ENCODE results near the gene GALNT10. TPM values are rescaled to one million over a fixed set of nuclear protein-coding genes. Genes with fewer than 3 reads are reported as not detected.

The GALNT10 gene
- total RNA-seq, 1 experiment from 2014 or later = 68.2 TPM

- CTCF ChIA-PET = no interaction called here
- Mint-ChIP-seq H3K36me3 (ENCODE audit: insufficient read depth, unreplicated experiment) (no peaks in the 10 kb centered on the region), H3K27me3 (ENCODE audit: unreplicated experiment) (no peaks in the 10 kb centered on the region), H3K27ac (ENCODE audit: unreplicated experiment) (no peak overlapping the region), H3K9me3 (ENCODE audit: low read depth, unreplicated experiment) (no peaks in the 10 kb centered on the region), H3K4me3 (ENCODE audit: low read depth, unreplicated experiment) (no peak overlapping the region), H3K4me1 (ENCODE audit: low read depth, unreplicated experiment) (peaks cover 18% of the 10 kb centered on the region)
- no TSS peak for BruUV-seq (replicated peaks)
- TF ChIP-seq CTCF (IDR thresholded peaks at IDR 0.05; ENCODE audit: unreplicated experiment) = no peak
- no peak for DNase-seq
- intact Hi-C loops (cut with micrococcal nuclease; ENCODE audit: unreplicated experiment) = no loop called here
These were observed 83.7 kb downstream of the GALNT10 start for GRCh38 chr5:154273963-154274827.

DNA sequence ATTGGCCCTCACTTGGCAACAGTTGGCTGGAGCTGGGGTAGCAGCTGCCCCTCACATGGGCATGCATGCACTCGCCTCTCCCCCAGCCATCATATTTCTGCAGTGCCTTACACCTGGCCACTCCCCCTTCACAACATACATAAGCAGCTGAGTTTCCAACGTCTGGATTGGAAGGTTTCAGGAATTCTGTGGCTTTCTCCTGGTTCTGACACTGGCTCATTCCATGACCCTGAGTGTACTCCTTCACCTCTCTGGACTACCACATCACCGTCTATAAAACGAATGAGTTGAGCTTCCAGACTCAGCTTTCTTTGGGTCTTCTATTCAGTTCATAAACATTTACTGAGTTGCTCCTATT is 84.3 kb downstream of the GALNT10 start:
- CTCF ChIA-PET = no interaction called here
- intact Hi-C loops (cut with micrococcal nuclease; ENCODE audit: unreplicated experiment) = no loop called here
- TF ChIP-seq CTCF (IDR thresholded peaks at IDR 0.05; ENCODE audit: unreplicated experiment) = no peak
- no peak for DNase-seq
- no peaks in the 10 kb centered on the region for H3K36me3 Mint-ChIP-seq (ENCODE audit: insufficient read depth, unreplicated experiment)
- no peaks in the 10 kb centered on the region for H3K9me3 Mint-ChIP-seq (ENCODE audit: low read depth, unreplicated experiment)
- H3K4me3 Mint-ChIP-seq (ENCODE audit: low read depth, unreplicated experiment) = no peak overlapping the region
- BruUV-seq (replicated peaks) = no TSS peak
- H3K27ac Mint-ChIP-seq (ENCODE audit: unreplicated experiment) = no peak overlapping the region
- peaks cover 18% of the 10 kb centered on the region for H3K4me1 Mint-ChIP-seq (ENCODE audit: low read depth, unreplicated experiment)
- H3K27me3 Mint-ChIP-seq (ENCODE audit: unreplicated experiment) = no peaks in the 10 kb centered on the region

- Mint-ChIP-seq H3K4me3 (ENCODE audit: low read depth, unreplicated experiment) (no peak overlapping the region), H3K9me3 (ENCODE audit: low read depth, unreplicated experiment) (no peaks in the 10 kb centered on the region), H3K4me1 (ENCODE audit: low read depth, unreplicated experiment) (peaks cover 18% of the 10 kb centered on the region), H3K27me3 (ENCODE audit: unreplicated experiment) (no peaks in the 10 kb centered on the region), H3K36me3 (ENCODE audit: insufficient read depth, unreplicated experiment) (no peaks in the 10 kb centered on the region), H3K27ac (ENCODE audit: unreplicated experiment) (no peak overlapping the region)
- no peak for DNase-seq
- no peak for TF ChIP-seq CTCF (IDR thresholded peaks at IDR 0.05; ENCODE audit: unreplicated experiment)
- CTCF ChIA-PET = no interaction called here
- no TSS peak for BruUV-seq (replicated peaks)
- intact Hi-C loops (cut with micrococcal nuclease; ENCODE audit: unreplicated experiment) = no loop called here
These were observed 85.0 kb downstream of the GALNT10 start for GRCh38 chr5:154275566-154275965.

DNA sequence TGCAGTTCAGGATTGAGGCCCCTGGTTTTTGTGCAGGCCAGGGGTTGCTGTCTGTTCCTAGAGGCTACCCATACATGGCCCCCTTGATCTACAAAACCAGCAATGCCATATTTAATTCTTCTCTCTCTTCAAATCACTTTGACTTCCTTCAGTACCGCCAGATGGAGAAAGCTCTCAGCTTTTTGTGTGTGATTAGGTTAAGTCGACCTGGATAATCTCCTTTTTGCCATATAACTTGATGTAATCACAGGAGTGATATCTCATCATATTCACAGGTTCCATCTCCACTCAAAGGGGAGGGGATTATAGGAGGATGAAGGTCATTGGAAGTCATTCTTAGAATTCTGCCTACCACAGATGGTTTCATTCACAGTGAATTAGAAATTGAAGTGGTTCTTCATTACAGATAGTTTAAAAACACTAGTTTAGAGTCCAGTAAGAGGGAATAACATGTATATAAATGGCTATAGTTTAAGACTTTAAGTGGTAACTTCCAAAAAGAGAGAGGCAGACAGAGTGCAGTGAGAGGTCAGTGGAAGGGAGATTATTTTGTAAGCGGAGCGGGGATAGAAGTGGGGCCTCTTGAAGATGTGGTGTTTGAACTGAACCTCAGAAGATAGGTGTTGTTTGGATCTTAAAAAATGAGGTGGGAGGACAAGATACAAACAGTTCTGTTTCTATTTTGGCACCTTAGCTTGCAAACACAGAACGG is 85.9 kb downstream of the GALNT10 start:
- Mint-ChIP-seq H3K27ac (ENCODE audit: unreplicated experiment) (no peak overlapping the region), H3K9me3 (ENCODE audit: low read depth, unreplicated experiment) (no peaks in the 10 kb centered on the region), H3K36me3 (ENCODE audit: insufficient read depth, unreplicated experiment) (no peaks in the 10 kb centered on the region), H3K4me1 (ENCODE audit: low read depth, unreplicated experiment) (peaks cover 18% of the 10 kb centered on the region), H3K27me3 (ENCODE audit: unreplicated experiment) (no peaks in the 10 kb centered on the region), H3K4me3 (ENCODE audit: low read depth, unreplicated experiment) (no peak overlapping the region)
- TF ChIP-seq CTCF (IDR thresholded peaks at IDR 0.05; ENCODE audit: unreplicated experiment) = no peak
- no peak for DNase-seq
- CTCF ChIA-PET = no interaction called here
- intact Hi-C loops (cut with micrococcal nuclease; ENCODE audit: unreplicated experiment) = no loop called here
- no TSS peak for BruUV-seq (replicated peaks)
